ENCODE data around the gene RPS24.

- TF ChIP-seq HNF4G (IDR thresholded peaks at IDR 0.05) = no peak
- no peak for TF ChIP-seq EGR1 (IDR thresholded peaks at IDR 0.05; ENCODE audit: low read depth in 2 of 2)
- no peak for TF ChIP-seq CTCF (IDR thresholded peaks at IDR 0.05; ENCODE audit: low read depth, low read length, missing input control)
- no peak for TF ChIP-seq REST (IDR thresholded peaks at IDR 0.05)
- no peak for TF ChIP-seq MAX (IDR thresholded peaks at IDR 0.05)
- TF ChIP-seq JUND (IDR thresholded peaks at IDR 0.05) = no peak
- no peak for TF ChIP-seq TAF1 (conservative IDR thresholded peaks at IDR 0.05)
- no peak for TF ChIP-seq NR2F2 (IDR thresholded peaks at IDR 0.05)
- TF ChIP-seq HNF4A (conservative IDR thresholded peaks at IDR 0.05) = no peak
- TF ChIP-seq YY1 (IDR thresholded peaks at IDR 0.05) = no peak
- TF ChIP-seq ZBTB33 (IDR thresholded peaks at IDR 0.05) = no peak
- TF ChIP-seq GABPA (IDR thresholded peaks at IDR 0.05 in 1 of 2, conservative IDR thresholded peaks at IDR 0.05 in 1 of 2) = no peak
- no peak for TF ChIP-seq FOXA1 (IDR thresholded peaks at IDR 0.05)
- TF ChIP-seq SP1 (IDR thresholded peaks at IDR 0.05) = no peak
Measured at GRCh38 chr10:78049851-78050250, 16.2 kb downstream of the RPS24 start.
